Natural killer cell (primary cell): Measurements from ENCODE around the gene UBE2L6. TPM values are rescaled to one million over a fixed set of nuclear protein-coding genes. Genes with fewer than 3 reads are reported as not detected.

Experiments used
- ATAC-seq, 3 donors: fragments of 150-1000 bp in 2 of 3; fragments of 200-7000 bp in 1 of 3; cut with Tn5 transposase; 1 replicate in 1 of 3; 2 replicates in 2 of 3; pipeline ENCODE4 v1.10.0; 2021; ENCODE audit warnings: mild to moderate bottlenecking in 2 of 3, moderate library complexity in 2 of 3
- DNase-seq, 2 donors: peaks; one replicate each; pipeline versions ENCODE4 v3.0.0 to v3.0.0-alpha.2; 2013 to 2021; ENCODE audit warnings: mixed read lengths in 1 of 2
- H3K27ac ChIP-seq: one replicate; pipeline ENCODE4 v1.5.1; 2013; ENCODE audit warnings: mild to moderate bottlenecking, low read length
- H3K27me3 ChIP-seq: one replicate; pipeline ENCODE4 v1.6.1; 2013; ENCODE audit warnings: low read length; ENCODE audit not compliant: control insufficient read depth, insufficient read depth
- H3K36me3 ChIP-seq: one replicate; pipeline ENCODE4 v1.6.1; 2013; ENCODE audit warnings: low read length; ENCODE audit not compliant: control insufficient read depth, insufficient read depth
- H3K4me1 ChIP-seq: one replicate; pipeline ENCODE4 v1.6.1; 2013; ENCODE audit warnings: low read length; ENCODE audit not compliant: control insufficient read depth, insufficient read depth
- H3K4me3 ChIP-seq: one replicate; pipeline ENCODE4 v1.5.1; 2013; ENCODE audit warnings: low read length
- H3K9me3 ChIP-seq: one replicate; pipeline ENCODE4 v1.6.1; 2013; ENCODE audit warnings: low read length; ENCODE audit not compliant: control insufficient read depth, insufficient read depth
- H3K27ac Mint-ChIP-seq, 2 donors: one replicate each; pipeline ENCODE4 v1.8.0; 2022; ENCODE audit warnings: mild to moderate bottlenecking in 2 of 2, mixed read lengths in 2 of 2, moderate library complexity in 1 of 2
- H3K27me3 Mint-ChIP-seq, 2 donors: one replicate each; pipeline ENCODE4 v1.8.0; 2022; ENCODE audit warnings: low read depth in 2 of 2, mixed read lengths in 2 of 2
- H3K36me3 Mint-ChIP-seq: one replicate; pipeline ENCODE4 v1.8.0; 2022; ENCODE audit warnings: mixed read lengths
- H3K4me1 Mint-ChIP-seq, 2 donors: one replicate each; pipeline ENCODE4 v1.8.0; 2022; ENCODE audit warnings: mixed read lengths in 2 of 2
- H3K4me3 Mint-ChIP-seq: one replicate; pipeline ENCODE4 v1.8.0; 2022; ENCODE audit warnings: mild to moderate bottlenecking, moderate library complexity, mixed read lengths
- H3K9me3 Mint-ChIP-seq, 2 donors: one replicate each; pipeline ENCODE4 v1.8.0; 2022; ENCODE audit warnings: mixed read lengths in 2 of 2
- WGBS: methylation state at CpG from one replicate; pipeline ENCODE4 v1.1.7; 2013; ENCODE audit warnings: missing lambda C conversion rate; ENCODE audit not compliant: insufficient coverage; 5-methylcytosine and 5-hydroxymethylcytosine counted together
- intact Hi-C: fragments of 100-400 bp; cut with micrococcal nuclease; formaldehyde crosslinking; loops from one replicate; pipeline ENCODE4 v1.14.2; 2022
- total RNA-seq, 4 donors: library from RNA; stranded (reverse); fragments of 120-200 nt in 1 of 4; gene quantifications; one replicate each; pipeline versions ENCODE4 v1.2.3 to v1.2.4, GENCODE V29; 2013 to 2022
- TF ChIP-seq, protein P1 (sequence below): fragments of 200-600 bp; IDR thresholded peaks from one replicate; pipeline ENCODE4 v1.8.0; 2022; ENCODE audit warnings: antibody characterized with exemption

UBE2L6 gene
- total RNA-seq, 3 donors from 2014 or later (not counting 1 experiment from before 2014, with no cell fraction given) = 89.1 to 108 (median 103) TPM

DNA sequence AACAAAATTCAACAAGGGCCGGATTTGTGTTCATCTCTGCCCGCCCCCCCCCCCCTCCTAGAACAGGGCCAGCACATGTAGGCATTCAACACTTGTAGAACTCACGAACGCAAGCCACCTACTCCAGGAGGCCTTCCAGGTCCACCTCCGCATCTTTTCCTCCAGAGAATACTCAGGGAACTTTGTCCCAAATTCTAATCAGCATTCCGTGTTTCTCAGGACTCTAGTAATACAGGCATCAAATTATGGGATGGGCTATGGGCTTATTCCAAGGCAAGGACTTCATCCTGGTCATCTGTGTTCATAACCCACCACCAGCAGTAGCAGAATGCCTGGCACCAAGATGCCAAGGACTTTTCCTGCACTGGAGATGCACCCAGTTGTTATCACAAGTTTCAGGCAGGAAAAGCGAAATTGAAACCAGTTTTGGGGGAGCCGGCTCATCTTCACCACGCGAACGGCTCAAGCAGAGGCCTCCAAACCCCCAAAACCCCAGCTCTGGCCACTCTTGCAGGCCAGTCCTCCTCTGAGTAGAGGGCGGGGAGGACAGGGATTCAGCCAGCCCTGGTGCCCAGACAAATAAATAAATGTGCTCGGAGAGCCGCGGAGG lies 462 bp downstream of the UBE2L6 start:
- Mint-ChIP-seq H3K4me3 (peak overlapping the region; percentile 98), H3K27me3 (no peaks in the 10 kb centered on the region), H3K36me3 (no peaks in the 10 kb centered on the region), H3K27ac (peak overlapping the region; percentile 96 to 99), H3K9me3 (no peaks in the 10 kb centered on the region), H3K4me1 (peaks cover 46 to 54% of the 10 kb centered on the region in 2 donors)
- DNase-seq = peak; percentile 40 to 72
- H3K4me3 ChIP-seq = peak overlapping the region; percentile 99
- H3K9me3 ChIP-seq = no peaks in the 10 kb centered on the region
- TF ChIP-seq, protein P1, sequence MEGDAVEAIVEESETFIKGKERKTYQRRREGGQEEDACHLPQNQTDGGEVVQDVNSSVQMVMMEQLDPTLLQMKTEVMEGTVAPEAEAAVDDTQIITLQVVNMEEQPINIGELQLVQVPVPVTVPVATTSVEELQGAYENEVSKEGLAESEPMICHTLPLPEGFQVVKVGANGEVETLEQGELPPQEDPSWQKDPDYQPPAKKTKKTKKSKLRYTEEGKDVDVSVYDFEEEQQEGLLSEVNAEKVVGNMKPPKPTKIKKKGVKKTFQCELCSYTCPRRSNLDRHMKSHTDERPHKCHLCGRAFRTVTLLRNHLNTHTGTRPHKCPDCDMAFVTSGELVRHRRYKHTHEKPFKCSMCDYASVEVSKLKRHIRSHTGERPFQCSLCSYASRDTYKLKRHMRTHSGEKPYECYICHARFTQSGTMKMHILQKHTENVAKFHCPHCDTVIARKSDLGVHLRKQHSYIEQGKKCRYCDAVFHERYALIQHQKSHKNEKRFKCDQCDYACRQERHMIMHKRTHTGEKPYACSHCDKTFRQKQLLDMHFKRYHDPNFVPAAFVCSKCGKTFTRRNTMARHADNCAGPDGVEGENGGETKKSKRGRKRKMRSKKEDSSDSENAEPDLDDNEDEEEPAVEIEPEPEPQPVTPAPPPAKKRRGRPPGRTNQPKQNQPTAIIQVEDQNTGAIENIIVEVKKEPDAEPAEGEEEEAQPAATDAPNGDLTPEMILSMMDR = no peak
- H3K4me1 ChIP-seq = peaks cover 29% of the 10 kb centered on the region
- H3K27ac ChIP-seq = peak overlapping the region; percentile 95
- no peaks in the 10 kb centered on the region for H3K27me3 ChIP-seq
- ATAC-seq = peak; percentile 29 to 41 (median 29)
- WGBS = under 1% methylated on average over 15 of the region's 15 CpGs
- intact Hi-C loops = loop anchor here (1.0 to 5.0 kb wide), 3 partner anchors 36 to 1010 kb away; partner anchors contain the start of genes LPXN and ZFP91
- H3K36me3 ChIP-seq = no peaks in the 10 kb centered on the region

DNA sequence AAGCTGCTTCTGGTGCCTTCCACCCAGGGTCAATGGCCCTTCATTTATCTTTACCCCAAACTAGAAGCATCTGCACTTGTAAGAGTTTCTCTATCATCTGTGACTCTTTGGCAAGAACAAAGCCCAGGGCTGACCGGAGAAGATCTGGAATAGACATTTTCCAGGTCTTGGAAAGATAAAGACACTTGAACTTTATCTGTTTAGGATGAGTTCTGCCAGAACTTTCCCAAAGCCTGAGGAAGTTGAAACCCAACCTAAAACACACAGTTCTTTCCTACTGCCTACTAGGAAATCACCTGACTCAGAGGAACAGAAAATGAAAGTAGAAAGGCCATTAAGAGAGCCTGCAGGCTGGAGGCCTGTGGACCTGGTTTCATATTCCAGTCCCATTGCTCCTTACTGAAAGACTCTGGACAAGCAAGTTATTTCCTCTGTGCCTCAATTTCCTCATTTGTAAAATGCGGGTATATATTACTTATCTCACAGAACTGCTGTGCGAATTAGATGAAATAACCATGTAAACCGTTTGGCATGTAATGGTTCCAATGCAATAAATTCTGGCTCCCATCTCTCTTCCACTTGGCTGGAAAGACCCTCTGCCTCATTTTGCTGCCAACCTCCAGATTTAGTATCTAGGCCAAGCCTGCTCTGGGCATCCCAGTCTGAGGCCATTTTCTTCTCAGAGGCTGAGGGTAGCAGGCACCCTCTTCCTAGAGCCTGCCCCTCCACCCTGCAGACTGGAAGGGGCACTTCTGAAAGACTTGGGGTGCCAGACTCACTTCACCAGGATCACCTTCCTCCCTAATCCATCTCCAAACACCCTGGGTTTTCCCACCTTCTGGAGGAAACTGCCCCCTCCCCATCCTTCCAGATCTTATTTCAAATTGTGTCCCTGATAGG lies 1.2 kb downstream of the UBE2L6 start:
- Mint-ChIP-seq H3K4me3 (peak overlapping the region; percentile 98), H3K4me1 (peaks cover 54 to 61% of the 10 kb centered on the region in 2 donors), H3K27me3 (no peaks in the 10 kb centered on the region), H3K9me3 (no peaks in the 10 kb centered on the region), H3K27ac (peak overlapping the region; percentile 96 to 99), H3K36me3 (no peaks in the 10 kb centered on the region)
- H3K4me1 ChIP-seq = peaks cover 32% of the 10 kb centered on the region
- no peaks in the 10 kb centered on the region for H3K27me3 ChIP-seq
- TF ChIP-seq, protein P1 = no peak
- DNase-seq = peak in 1 of 2 donors; percentile 74
- no peaks in the 10 kb centered on the region for H3K36me3 ChIP-seq
- H3K9me3 ChIP-seq = no peaks in the 10 kb centered on the region
- peak; percentile 54 to 66 (median 60) for ATAC-seq
- WGBS = 7% methylated on average over 4 of the region's 4 CpGs
- intact Hi-C loops = loop anchor here (5.0 kb wide), 2 partner anchors 946 to 1011 kb away; partner anchors contain the start of genes LPXN and ZFP91
- peak overlapping the region; percentile 95 for H3K27ac ChIP-seq
- H3K4me3 ChIP-seq = peak overlapping the region; percentile 99

DNA sequence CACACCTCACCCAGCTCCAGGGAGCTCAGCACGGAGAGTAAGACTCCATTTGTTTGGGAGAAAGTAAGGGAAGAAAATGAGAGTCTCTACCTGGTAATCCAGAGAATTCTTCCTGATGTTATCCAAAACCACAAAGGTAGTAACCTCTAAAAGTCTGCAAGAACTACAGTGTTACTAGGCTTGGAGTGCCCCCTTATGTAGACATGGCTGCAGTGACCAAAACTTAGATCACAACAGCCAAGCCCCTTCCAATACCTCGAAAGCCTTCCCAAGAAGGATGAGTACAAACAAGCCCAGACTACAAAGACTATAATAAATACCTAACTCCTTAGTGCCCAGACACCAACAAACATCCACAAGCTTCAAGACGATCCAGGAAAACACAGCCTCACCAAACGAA lies 4.9 kb downstream of the UBE2L6 start:
- Histone ChIP-seq H3K9me3 (no peaks in the 10 kb centered on the region), H3K27me3 (no peaks in the 10 kb centered on the region), H3K36me3 (peaks cover 22% of the 10 kb centered on the region), H3K27ac (no peak overlapping the region), H3K4me3 (no peak overlapping the region), H3K4me1 (peaks cover 26% of the 10 kb centered on the region)
- DNase-seq (no peak), ATAC-seq (no peak)
- Mint-ChIP-seq H3K4me1 (peaks cover 51 to 57% of the 10 kb centered on the region in 2 donors), H3K27me3 (no peaks in the 10 kb centered on the region), H3K27ac (peak overlapping the region; percentile 96 to 99), H3K9me3 (no peaks in the 10 kb centered on the region), H3K36me3 (no peaks in the 10 kb centered on the region), H3K4me3 (no peak overlapping the region)
- intact Hi-C loops = no loop called here
- WGBS = 88% methylated on average over 4 of the region's 4 CpGs
- TF ChIP-seq, protein P1 = no peak
